A673 (cell line): ENCODE results near the gene MOCOS. TPM values are rescaled to one million over a fixed set of nuclear protein-coding genes. Genes with fewer than 3 reads are reported as not detected.
A peak's percentile ranks its signal among the peaks of the same experiment; 100 is the strongest.

Experiments used
- BruUV-seq: library from RNA; stranded (reverse); fragments of 400-500 nt; replicated peaks from 2 replicates; lab custom pipeline; 2021; lab: Mats Ljungman, UMichigan
- CTCF ChIA-PET: fragments of 300-600 bp; sonication (Branson Sonifier 250); formaldehyde crosslinking; loops from one replicate; lab custom pipeline; 2022; ENCODE audit warnings: antibody characterized with exemption; lab: Charles Lee
- POLR2A ChIA-PET: fragments of 300-600 bp; sonication (Branson Sonifier 250); formaldehyde crosslinking; loops from one replicate; lab custom pipeline; 2022; ENCODE audit warnings: antibody characterized with exemption; ENCODE audit not compliant: low non-redundant PET; lab: Charles Lee
- DNase-seq: peaks from one replicate; pipeline ENCODE4 v3.0.0-alpha.2; 2015; ENCODE audit warnings: low spot score
- H3K27ac ChIP-seq: fragments of 200-600 bp; sonication (generic); 2 replicates; pipeline ENCODE4 v1.5.1; 2016; ENCODE audit warnings: mixed run types, low read depth, mild to moderate bottlenecking, mixed read lengths, antibody characterized with exemption, low read length; ENCODE audit not compliant: poor library complexity, severe bottlenecking
- H3K27me3 ChIP-seq: fragments of 200-600 bp; sonication (generic); replicated peaks from 2 replicates; pipeline ENCODE4 v1.6.1; 2017; ENCODE audit warnings: mixed run types, low read depth, mild to moderate bottlenecking, mixed read lengths, antibody characterized with exemption, low read length; ENCODE audit not compliant: insufficient read depth, poor library complexity
- H3K36me3 ChIP-seq: fragments of 200-600 bp; sonication (generic); 2 replicates; pipeline ENCODE4 v1.6.1; 2016; ENCODE audit warnings: mixed run types, mild to moderate bottlenecking, mixed read lengths, antibody characterized with exemption, low read length; ENCODE audit not compliant: insufficient read depth, poor library complexity, severe bottlenecking
- H3K4me1 ChIP-seq: fragments of 200-600 bp; sonication (generic); 2 replicates; pipeline ENCODE4 v1.6.1; 2017; ENCODE audit warnings: mixed run types, mild to moderate bottlenecking, mixed read lengths, antibody characterized with exemption, low read length; ENCODE audit not compliant: insufficient read depth, poor library complexity, severe bottlenecking
- H3K4me3 ChIP-seq: fragments of 200-600 bp; sonication (generic); 2 replicates; pipeline ENCODE4 v1.5.1; 2016; ENCODE audit warnings: low read depth, mixed run types, mild to moderate bottlenecking, mixed read lengths, low read length; ENCODE audit not compliant: poor library complexity, severe bottlenecking
- H3K9me3 ChIP-seq: fragments of 200-600 bp; sonication (generic); 2 replicates; pipeline ENCODE4 v1.6.1; 2016; ENCODE audit warnings: mixed run types, low read depth, mild to moderate bottlenecking, mixed read lengths, antibody characterized with exemption, low read length; ENCODE audit not compliant: poor library complexity, severe bottlenecking
- CTCF ChIP-seq: fragments of 300-800, 200-600 bp; sonication (generic); conservative IDR thresholded peaks from 2 replicates; pipeline ENCODE4 v1.5.1; 2017; ENCODE audit warnings: low read depth, mild to moderate bottlenecking, antibody characterized with exemption, low read length, moderate library complexity, mixed read lengths
- EZH2 ChIP-seq: fragments of 200-600 bp; sonication (generic); IDR thresholded peaks from 2 replicates; pipeline ENCODE4 v1.6.1; 2017; ENCODE audit warnings: borderline replicate concordance, low read depth, mild to moderate bottlenecking, mixed read lengths, antibody characterized with exemption, low read length; ENCODE audit not compliant: poor library complexity, severe bottlenecking
- intact Hi-C: fragments of 100-400 bp; cut with micrococcal nuclease; formaldehyde crosslinking; loops from one replicate; pipeline ENCODE4 v1.10.0; 2022; ENCODE audit not compliant: unreplicated experiment
- total RNA-seq: library from RNA; stranded (reverse); gene quantifications from 2 replicates; pipeline ENCODE4 v1.2.3, GENCODE V29; 2021

Gene MOCOS
- total RNA-seq, 1 experiment from 2014 or later, result not detected

- TF ChIP-seq EZH2 (no peak), CTCF (no peak)
- CTCF ChIA-PET, result no interaction called here
- no peak overlapping the region for H3K4me3 ChIP-seq
Measured at GRCh38 chr18:36275561-36275960, 88.3 kb downstream of the MOCOS start.

GRCh38 chr18:36279001-36279400, 91.7 kb downstream of the MOCOS start:
- TF ChIP-seq CTCF, result no peak
- no peak for TF ChIP-seq EZH2
- BruUV-seq, result no TSS peak
- Histone ChIP-seq H3K27ac (no peak overlapping the region), H3K9me3 (no peaks in the 10 kb centered on the region), H3K27me3 (peaks cover 46% of the 10 kb centered on the region), H3K4me1 (no peaks in the 10 kb centered on the region), H3K36me3 (no peaks in the 10 kb centered on the region), H3K4me3 (no peak overlapping the region)
- no peak for DNase-seq
- CTCF ChIA-PET, result no interaction called here
- intact Hi-C loops, result no loop called here
- POLR2A ChIA-PET, result no interaction called here

More at GRCh38 chr18:36275561-36275960, 88.3 kb downstream of the MOCOS start:
- Histone ChIP-seq H3K4me1 (no peaks in the 10 kb centered on the region), H3K27ac (no peak overlapping the region), H3K36me3 (no peaks in the 10 kb centered on the region), H3K27me3 (peaks cover 35% of the 10 kb centered on the region), H3K9me3 (no peaks in the 10 kb centered on the region)
- POLR2A ChIA-PET, result no interaction called here
- intact Hi-C loops, result no loop called here
- no TSS peak for BruUV-seq
- DNase-seq, result no peak

DNA sequence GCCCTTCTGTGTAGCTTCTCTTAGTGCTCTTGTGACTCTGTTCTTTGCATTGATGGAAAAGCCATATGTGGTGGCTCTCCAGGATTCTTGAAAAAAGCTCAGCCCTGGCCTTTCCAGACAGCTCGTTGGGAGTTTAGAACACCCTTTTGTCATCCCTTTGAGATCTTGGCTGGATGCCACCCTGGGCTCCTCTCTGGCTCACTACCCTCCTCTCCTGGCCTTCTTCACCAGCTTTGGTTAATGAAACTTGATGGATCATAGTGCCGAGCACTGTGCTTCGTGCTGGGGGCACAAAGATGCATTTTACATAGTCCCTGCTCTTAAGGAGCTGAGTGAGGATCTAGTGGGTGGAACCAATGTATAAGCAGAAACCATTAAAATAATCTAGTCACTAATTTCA, 94.6 kb downstream of the MOCOS start:
- TF ChIP-seq EZH2 (no peak), CTCF (no peak)
- Histone ChIP-seq H3K9me3 (no peaks in the 10 kb centered on the region), H3K4me1 (no peaks in the 10 kb centered on the region), H3K27me3 (peaks cover 46% of the 10 kb centered on the region), H3K36me3 (no peaks in the 10 kb centered on the region), H3K4me3 (no peak overlapping the region), H3K27ac (no peak overlapping the region)
- intact Hi-C loops, result loop anchor here (10.0 kb wide), 2 partner anchors 473 to 877 kb away; no protein-coding TSS in a partner anchor
- ChIA-PET CTCF (interaction anchor here (1.0 kb wide), 1 partner anchor 264 kb away, joined by 4 read pairs; no protein-coding TSS in a partner anchor), POLR2A (no interaction called here)
- no TSS peak for BruUV-seq
- peak; percentile 15 for DNase-seq
